Adrenal gland (tissue), 12 donors: ENCODE results near the gene CEBPB. TPM values are rescaled to one million over a fixed set of nuclear protein-coding genes. Genes with fewer than 3 reads are reported as not detected.

ENCODE experiments used
- DNase-seq, 7 donors: peaks; one replicate each; pipeline ENCODE4 v3.0.0-alpha.2; 2019 to 2020
- H3K27ac ChIP-seq, 5 donors: fragments of 200-600 bp; sonication (generic) in 4 of 5; 1 replicate in 3 of 5; 2 replicates in 2 of 5; pipeline versions ENCODE4 v1.5.1 to v1.8.0; 2016 to 2020; ENCODE audit warnings: mild to moderate bottlenecking in 1 of 5
- H3K27me3 ChIP-seq: fragments of 200-600 bp; 2 replicates; pipeline ENCODE4 v1.8.0; 2021
- H3K36me3 ChIP-seq, 2 donors: fragments of 200-600 bp; replicated peaks in 1 of 2; 1 replicate in 1 of 2; 2 replicates in 1 of 2; pipeline versions ENCODE4 v1.5.1 to v1.8.0; 2018 to 2022
- H3K4me1 ChIP-seq, 2 donors: fragments of 200-600 bp; replicated peaks in 1 of 2; 1 replicate in 1 of 2; 2 replicates in 1 of 2; pipeline versions ENCODE4 v1.5.1 to v1.8.0; 2018 to 2021
- H3K4me3 ChIP-seq, 4 donors: fragments of 200-600 bp; sonication (generic) in 3 of 4; one replicate each; pipeline ENCODE4 v1.5.1; 2016 to 2018
- H3K9me3 ChIP-seq, 3 donors: fragments of 200-600 bp; sonication (generic) in 1 of 3; replicated peaks in 1 of 3; 1 replicate in 2 of 3; 2 replicates in 1 of 3; pipeline versions ENCODE4 v1.5.1 to v1.8.0; 2016 to 2021
- POLR2A ChIP-seq, 2 donors: fragments of 450-650 bp; IDR thresholded peaks; one replicate each; pipeline ENCODE4 v1.6.1; 2017; ENCODE audit warnings: antibody characterized with exemption in 2 of 2, mild to moderate bottlenecking in 2 of 2, moderate library complexity in 1 of 2
- WGBS, 4 donors: extraction: QIAGEN DNeasy Blood & Tissue Kit in 2 of 4; methylation state at CpG; one replicate each; pipeline versions ENCODE4 v1.1.5 to v1.1.7; 2013 to 2017; 5-methylcytosine and 5-hydroxymethylcytosine counted together
- intact Hi-C, 2 donors: fragments of 100-400 bp; cut with DNase I; formaldehyde crosslinking; loops; one replicate each; pipeline versions ENCODE4 v1.14.1 to v1.15.0; 2022 to 2023
- polyA plus RNA-seq, 3 donors: library from polyadenylated mRNA; stranded (reverse); fragments of 200-250 nt in 2 of 3; fragments of 350-450 nt in 1 of 3; fragmentation: Illumina TruSeq in 1 of 3; extraction: RNeasy Lipid Tissue Mini Kit (QIAGEN cat#74804) in 1 of 3; gene quantifications; one replicate each; pipeline ENCODE4 v1.2.3, GENCODE V29; 2013 to 2014
- total RNA-seq, 9 donors: library from RNA; depleted of rRNA in 4 of 9; stranded (reverse); fragments of >200 nt in 4 of 9; fragments of 120-200 nt in 1 of 9; fragmentation: NEBNext Ultra II Directional in 1 of 9; extraction: Animal tissue kit (Norgen Biotek cat#: 25700) in 1 of 9; gene quantifications; one replicate each; pipeline versions ENCODE4 v1.1.0 to v1.2.4, GENCODE V29; 2013 to 2023
- TF ChIP-seq, protein P1 (sequence below), 6 experiments: fragments of 450-650 bp in 4 of 6; fragments of 200-600 bp in 2 of 6; sonication (generic) in 1 of 6; IDR thresholded peaks; 1 replicate in 5 of 6; 2 replicates in 1 of 6; pipeline versions ENCODE4 v1.5.1 to v1.8.0; 2016 to 2021; ENCODE audit warnings: antibody characterized with exemption in 6 of 6, mild to moderate bottlenecking in 2 of 6, moderate library complexity in 1 of 6
- donor health status: healthy with polysubstance abuse.
- donor health status: Bipolar disorder and iron deficiency.
- donor health status: DM: yes; HTN: yes; CAD: no.
- donor health status: DM: no; HTN: no; CAD: no.
- donor health status: DM: no; HTN: no; CAD: no.
- donor health status: DM: yes; HTN: yes; CAD: no.

CEBPB gene
- total and polyA plus RNA-seq, 12 donors = 14.9 to 272 (median 207) TPM

DNA sequence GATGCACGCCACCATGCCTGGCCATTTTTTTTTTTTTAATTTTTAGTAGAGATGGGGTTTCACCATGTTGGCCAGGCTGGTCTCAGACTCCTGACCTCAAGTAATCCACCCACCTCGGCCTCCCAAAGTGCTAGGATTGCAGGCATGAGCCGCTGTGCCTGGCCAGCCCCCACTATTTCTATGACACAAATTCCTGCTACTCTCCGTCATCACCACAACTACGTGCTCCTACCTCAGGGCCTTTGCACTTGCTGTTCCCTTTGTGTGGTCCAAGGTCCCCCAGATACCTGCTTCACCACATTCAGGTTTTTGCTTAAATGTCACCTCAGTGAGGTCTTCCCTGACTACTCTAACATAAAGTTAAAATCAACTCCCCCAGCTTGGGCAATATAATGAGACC, 5.2 kb upstream of the CEBPB start:
- H3K4me1 ChIP-seq = peaks cover 10 to 11% of the 10 kb centered on the region in 2 donors
- TF ChIP-seq, protein P1, sequence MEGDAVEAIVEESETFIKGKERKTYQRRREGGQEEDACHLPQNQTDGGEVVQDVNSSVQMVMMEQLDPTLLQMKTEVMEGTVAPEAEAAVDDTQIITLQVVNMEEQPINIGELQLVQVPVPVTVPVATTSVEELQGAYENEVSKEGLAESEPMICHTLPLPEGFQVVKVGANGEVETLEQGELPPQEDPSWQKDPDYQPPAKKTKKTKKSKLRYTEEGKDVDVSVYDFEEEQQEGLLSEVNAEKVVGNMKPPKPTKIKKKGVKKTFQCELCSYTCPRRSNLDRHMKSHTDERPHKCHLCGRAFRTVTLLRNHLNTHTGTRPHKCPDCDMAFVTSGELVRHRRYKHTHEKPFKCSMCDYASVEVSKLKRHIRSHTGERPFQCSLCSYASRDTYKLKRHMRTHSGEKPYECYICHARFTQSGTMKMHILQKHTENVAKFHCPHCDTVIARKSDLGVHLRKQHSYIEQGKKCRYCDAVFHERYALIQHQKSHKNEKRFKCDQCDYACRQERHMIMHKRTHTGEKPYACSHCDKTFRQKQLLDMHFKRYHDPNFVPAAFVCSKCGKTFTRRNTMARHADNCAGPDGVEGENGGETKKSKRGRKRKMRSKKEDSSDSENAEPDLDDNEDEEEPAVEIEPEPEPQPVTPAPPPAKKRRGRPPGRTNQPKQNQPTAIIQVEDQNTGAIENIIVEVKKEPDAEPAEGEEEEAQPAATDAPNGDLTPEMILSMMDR (IDR thresholded peaks at IDR 0.05) = no peak
- no peak for TF ChIP-seq POLR2A (IDR thresholded peaks at IDR 0.05)
- no peak overlapping the region for H3K4me3 ChIP-seq
- H3K27ac ChIP-seq = no peak overlapping the region
- DNase-seq = no peak
- 86 to 95% (median 89%) methylated on average over 5 of the region's 5 CpGs for whole genome bisulfite sequencing, 4 donors
- H3K36me3 ChIP-seq = no peaks in the 10 kb centered on the region
- intact Hi-C loops = loop anchor here (5.0 to 10.0 kb wide), 4 partner anchors 277 to 569 kb away; no protein-coding TSS in a partner anchor
- no peaks in the 10 kb centered on the region for H3K27me3 ChIP-seq
- H3K9me3 ChIP-seq = no peaks in the 10 kb centered on the region

DNA sequence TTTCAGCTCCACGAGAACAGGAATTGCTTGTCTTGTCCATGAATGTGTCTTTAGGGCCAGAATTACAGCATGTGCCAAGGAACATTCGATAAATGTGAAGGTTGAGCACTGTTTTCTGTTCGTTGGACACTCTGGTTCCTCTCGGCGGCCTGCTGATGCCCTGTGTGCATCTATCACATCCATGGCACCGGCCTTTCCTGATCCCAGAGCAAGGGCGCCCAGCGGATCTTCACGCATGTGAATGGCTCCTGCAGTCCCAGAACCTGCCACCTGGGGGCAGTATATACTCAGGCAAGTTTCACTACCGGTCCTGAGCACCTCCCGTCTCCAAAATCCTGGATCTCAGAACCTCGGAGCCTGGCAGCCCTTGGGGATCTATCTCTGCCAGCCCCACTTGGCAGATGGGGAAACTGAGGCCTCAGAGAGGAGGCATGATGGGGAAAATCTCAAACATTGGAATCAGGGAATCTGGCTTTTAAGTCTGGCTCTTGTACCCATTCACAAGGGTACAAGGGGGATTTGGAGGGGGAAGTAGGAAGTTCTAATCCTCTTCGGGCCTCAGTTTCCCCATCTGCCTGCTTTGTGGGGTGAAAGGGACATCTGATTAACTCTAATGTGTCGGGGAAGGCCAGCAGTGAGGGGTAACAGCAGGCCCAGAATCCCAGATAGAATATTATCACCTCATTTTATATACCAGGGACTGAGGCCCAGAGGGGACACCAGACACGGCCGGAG, 4.3 kb upstream of the CEBPB start:
- no peak for TF ChIP-seq POLR2A (IDR thresholded peaks at IDR 0.05)
- TF ChIP-seq, protein P1 (IDR thresholded peaks at IDR 0.05) = peak; percentile 97 to 99 (median 99)
- no peaks in the 10 kb centered on the region for H3K27me3 ChIP-seq
- 14 to 17% (median 15%) methylated on average over 16 of the region's 16 CpGs for WGBS, 4 donors
- intact Hi-C loops = loop anchor here (5.0 to 10.0 kb wide), 4 partner anchors 276 to 568 kb away; no protein-coding TSS in a partner anchor
- no peaks in the 10 kb centered on the region for H3K9me3 ChIP-seq
- peak overlapping the region in 2 of 5 donors; percentile 70 to 100 for H3K27ac ChIP-seq
- H3K36me3 ChIP-seq = no peaks in the 10 kb centered on the region
- H3K4me1 ChIP-seq = peaks cover 10 to 11% of the 10 kb centered on the region in 2 donors
- no peak overlapping the region for H3K4me3 ChIP-seq
- peak; percentile 90 to 99 (median 98) for DNase-seq

DNA sequence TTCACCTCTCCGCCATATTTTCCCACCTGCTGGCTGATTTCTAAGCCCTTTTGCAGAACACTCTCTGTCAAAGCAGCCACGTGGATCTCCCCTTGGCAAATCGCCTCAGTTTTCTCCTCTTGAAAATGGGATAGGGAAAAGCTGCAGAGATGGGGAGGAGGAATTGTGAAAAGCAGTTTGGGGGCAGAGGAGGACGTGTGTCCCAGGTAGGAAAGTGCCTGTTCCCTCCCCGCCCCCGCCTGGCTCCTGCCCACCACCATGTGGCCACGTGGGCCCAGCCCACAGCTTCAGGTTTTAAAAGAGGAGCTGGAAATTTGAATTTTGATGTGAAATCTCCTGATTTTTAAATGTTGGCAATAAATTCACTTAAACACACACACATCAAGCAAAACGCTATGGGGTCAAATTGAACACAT, 3.6 kb upstream of the CEBPB start:
- WGBS, 4 donors = 61 to 68% (median 67%) methylated on average over 8 of the region's 8 CpGs
- H3K4me3 ChIP-seq = no peak overlapping the region
- H3K9me3 ChIP-seq = no peaks in the 10 kb centered on the region
- TF ChIP-seq POLR2A (IDR thresholded peaks at IDR 0.05) = no peak
- TF ChIP-seq, protein P1 (IDR thresholded peaks at IDR 0.05) = no peak
- no peaks in the 10 kb centered on the region for H3K36me3 ChIP-seq
- H3K27me3 ChIP-seq = no peaks in the 10 kb centered on the region
- intact Hi-C loops = loop anchor here (5.0 to 10.0 kb wide), 4 partner anchors 275 to 568 kb away; no protein-coding TSS in a partner anchor
- DNase-seq = peak in 2 of 7 donors; percentile 39 to 55
- peak overlapping the region in 4 of 5 donors; percentile 17 to 100 (median 46) for H3K27ac ChIP-seq
- peaks cover 10 to 11% of the 10 kb centered on the region in 2 donors for H3K4me1 ChIP-seq

DNA sequence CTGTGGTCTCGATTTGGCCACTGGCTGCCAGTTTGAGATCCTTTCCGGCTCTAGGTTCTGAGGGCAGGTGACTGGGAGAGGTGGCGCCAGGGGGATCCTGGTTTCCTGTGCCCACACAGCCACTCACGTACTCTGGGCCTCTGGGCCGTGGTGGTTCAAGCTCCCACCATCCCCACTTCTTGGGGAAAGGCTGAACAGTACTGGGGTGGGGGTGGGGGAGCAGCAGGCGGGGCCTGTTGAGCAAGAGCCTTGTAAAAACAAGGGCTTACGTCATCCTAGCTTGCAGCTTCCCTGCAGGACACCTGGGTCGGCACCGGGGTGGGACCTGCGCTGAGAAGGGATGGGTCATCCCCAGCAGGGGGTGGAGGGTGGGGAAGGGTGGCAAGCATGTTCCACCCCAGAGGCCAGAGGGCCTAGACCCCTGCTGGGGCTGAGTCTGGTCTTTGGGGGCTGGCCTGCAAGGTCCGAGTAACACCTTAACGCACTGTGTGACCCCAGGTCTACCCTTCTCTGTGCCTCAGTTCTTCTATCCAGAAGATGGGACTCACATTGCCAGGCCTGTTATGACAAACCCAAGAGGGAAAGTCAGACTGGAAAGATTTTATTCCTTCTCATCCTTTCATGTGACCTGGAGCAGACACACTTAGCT, 3.1 kb upstream of the CEBPB start:
- Histone ChIP-seq H3K9me3 (no peaks in the 10 kb centered on the region), H3K27ac (peak overlapping the region in 4 of 5 donors; percentile 17 to 100 (median 46)), H3K36me3 (peaks cover 0 to 4% of the 10 kb centered on the region in 2 donors), H3K27me3 (no peaks in the 10 kb centered on the region), H3K4me3 (no peak overlapping the region), H3K4me1 (peaks cover 10 to 11% of the 10 kb centered on the region in 2 donors)
- no peak for TF ChIP-seq POLR2A (IDR thresholded peaks at IDR 0.05)
- TF ChIP-seq, protein P1 (IDR thresholded peaks at IDR 0.05) = no peak
- intact Hi-C loops = loop anchor here (2.0 to 10.0 kb wide), 5 partner anchors 275 to 567 kb away; no protein-coding TSS in a partner anchor
- 56 to 75% (median 62%) methylated on average over 6 to 12 of the region's 12 CpGs for whole genome bisulfite sequencing, 4 donors
- peak in 6 of 7 donors; percentile 53 to 71 (median 64) for DNase-seq
